Body of pancreas (tissue), 4 donors: Measurements from ENCODE around the gene LMO7. TPM values are rescaled to one million over a fixed set of nuclear protein-coding genes. Genes with fewer than 3 reads are reported as not detected.

Experiments
- ATAC-seq: fragments of 150-250 bp; one replicate; pipeline ENCODE4 v1.9.1; 2016
- DNase-seq, 4 donors: peaks; one replicate each; pipeline ENCODE4 v3.0.0-alpha.2; 2019
- H3K27ac ChIP-seq, 4 donors: fragments of 200-600 bp; sonication (generic); 1 replicate in 3 of 4; 2 replicates in 1 of 4; pipeline versions ENCODE4 v1.5.1 to v1.6.1; 2016 to 2019; ENCODE audit warnings: mild to moderate bottlenecking in 1 of 4, mixed read lengths in 1 of 4, moderate library complexity in 1 of 4
- H3K27me3 ChIP-seq, 2 donors: fragments of 200-600 bp; sonication (generic); one replicate each; pipeline ENCODE4 v1.6.0; 2016; ENCODE audit warnings: mild to moderate bottlenecking in 1 of 2
- H3K36me3 ChIP-seq, 2 donors: fragments of 200-600 bp; sonication (generic); replicated peaks in 1 of 2; 2 replicates each; pipeline ENCODE4 v1.5.1; 2016; ENCODE audit warnings: low read depth in 2 of 2; ENCODE audit not compliant: insufficient read depth in 1 of 2
- H3K4me1 ChIP-seq: fragments of 200-600 bp; sonication (generic); one replicate; pipeline ENCODE4 v1.6.0; 2016
- H3K4me3 ChIP-seq, 2 donors: fragments of 200-600 bp; sonication (generic); 1 replicate in 1 of 2; 2 replicates in 1 of 2; pipeline ENCODE4 v1.5.1; 2016 to 2019
- H3K9me3 ChIP-seq, 3 donors: fragments of 200-600 bp; sonication (generic); 1 replicate in 2 of 3; 2 replicates in 1 of 3; pipeline ENCODE4 v1.5.1; 2016
- CTCF ChIP-seq, 7 experiments: fragments of 450-650 bp in 4 of 7; fragments of 200-600 bp in 3 of 7; sonication (generic) in 3 of 7; IDR thresholded peaks; one replicate each; pipeline ENCODE4 v1.5.1; 2016 to 2019; ENCODE audit warnings: antibody characterized with exemption in 7 of 7
- POLR2A ChIP-seq, 3 donors: fragments of 450-650 bp; IDR thresholded peaks; one replicate each; pipeline ENCODE4 v1.6.1; 2016; ENCODE audit warnings: antibody characterized with exemption in 3 of 3, mild to moderate bottlenecking in 2 of 3
- WGBS, 2 donors: methylation state at CpG; one replicate each; pipeline ENCODE4 v1.1.5; 2017; 5-methylcytosine and 5-hydroxymethylcytosine counted together
- intact Hi-C: fragments of 100-400 bp; cut with DNase I; formaldehyde crosslinking; loops from one replicate; pipeline ENCODE4 v1.15.1; 2023
- total RNA-seq, 2 donors: library from RNA; depleted of rRNA; stranded (reverse); fragments of >200 nt; gene quantifications; one replicate each; pipeline ENCODE4 v1.1.0, GENCODE V29; 2016

The LMO7 gene
- total RNA-seq, 2 donors from 2014 or later = 50.6 to 56.0 TPM

- H3K27me3 ChIP-seq = no peaks in the 10 kb centered on the region
- no peaks in the 10 kb centered on the region for H3K9me3 ChIP-seq
- ATAC-seq (peak; percentile 38), DNase-seq (peak in 1 of 4 donors; percentile 17)
- 87 to 98% methylated on average over 7 of the region's 7 CpGs for WGBS, 2 donors
- intact Hi-C loops = no loop called here
- no peak for TF ChIP-seq POLR2A (IDR thresholded peaks at IDR 0.05)
- no peak for TF ChIP-seq CTCF (IDR thresholded peaks at IDR 0.05)
- no peak overlapping the region for H3K4me3 ChIP-seq
- no peak overlapping the region for H3K27ac ChIP-seq
- peaks cover 0 to 3% of the 10 kb centered on the region in 2 donors for H3K36me3 ChIP-seq
- peaks cover 14% of the 10 kb centered on the region for H3K4me1 ChIP-seq
Measured at GRCh38 chr13:75806117-75806516, 170.0 kb downstream of the LMO7 start.

- Histone ChIP-seq H3K27ac (no peak overlapping the region), H3K4me3 (no peak overlapping the region), H3K36me3 (peaks cover 0 to under 1% of the 10 kb centered on the region in 2 donors), H3K9me3 (no peaks in the 10 kb centered on the region), H3K27me3 (no peaks in the 10 kb centered on the region), H3K4me1 (peaks cover 27% of the 10 kb centered on the region)
- ATAC-seq = peak; percentile 44
- TF ChIP-seq CTCF (IDR thresholded peaks at IDR 0.05) (no peak), POLR2A (IDR thresholded peaks at IDR 0.05) (no peak)
- 32 to 38% methylated on average over 5 of the region's 5 CpGs for WGBS, 2 donors
- intact Hi-C loops = no loop called here
- no peak for DNase-seq
Measured at GRCh38 chr13:75811361-75811760, 175.2 kb downstream of the LMO7 start.

GRCh38 chr13:75811841-75812240 lies 175.7 kb downstream of the LMO7 start:
- Histone ChIP-seq H3K27ac (no peak overlapping the region), H3K36me3 (no peaks in the 10 kb centered on the region), H3K27me3 (no peaks in the 10 kb centered on the region), H3K9me3 (no peaks in the 10 kb centered on the region), H3K4me3 (no peak overlapping the region), H3K4me1 (peaks cover 27% of the 10 kb centered on the region)
- 45 to 79% methylated on average over 1 of the region's 1 CpG for WGBS, 2 donors
- DNase-seq (no peak), ATAC-seq (no peak)
- no peak for TF ChIP-seq POLR2A (IDR thresholded peaks at IDR 0.05)
- TF ChIP-seq CTCF (IDR thresholded peaks at IDR 0.05) = no peak
- intact Hi-C loops = no loop called here

- Histone ChIP-seq H3K27me3 (no peaks in the 10 kb centered on the region), H3K36me3 (no peaks in the 10 kb centered on the region), H3K27ac (peak overlapping the region in 3 of 4 donors; percentile 10 to 28 (median 19)), H3K4me3 (no peak overlapping the region), H3K9me3 (no peaks in the 10 kb centered on the region), H3K4me1 (peaks cover 27% of the 10 kb centered on the region)
- intact Hi-C loops = no loop called here
- no peak for TF ChIP-seq POLR2A (IDR thresholded peaks at IDR 0.05)
- no peak for TF ChIP-seq CTCF (IDR thresholded peaks at IDR 0.05)
- peak; percentile 38 for ATAC-seq
- 8 to 12% methylated on average over 6 of the region's 6 CpGs for WGBS, 2 donors
- peak in 3 of 4 donors; percentile 16 to 29 (median 23) for DNase-seq
Measured at GRCh38 chr13:75812751-75813181, 176.6 kb downstream of the LMO7 start.

GRCh38 chr13:75813323-75813722 lies 177.2 kb downstream of the LMO7 start:
- intact Hi-C loops = no loop called here
- Histone ChIP-seq H3K36me3 (no peaks in the 10 kb centered on the region), H3K4me3 (no peak overlapping the region), H3K27me3 (no peaks in the 10 kb centered on the region), H3K27ac (peak overlapping the region in 2 of 4 donors; percentile 10 to 19), H3K9me3 (no peaks in the 10 kb centered on the region), H3K4me1 (peaks cover 27% of the 10 kb centered on the region)
- TF ChIP-seq CTCF (IDR thresholded peaks at IDR 0.05) (no peak), POLR2A (IDR thresholded peaks at IDR 0.05) (no peak)
- 77 to 89% methylated on average over 3 of the region's 3 CpGs for WGBS, 2 donors
- ATAC-seq (no peak), DNase-seq (no peak)
